CD4-positive, alpha-beta T cell (primary cell): Measurements from ENCODE around the gene HERC3. TPM values are rescaled to one million over a fixed set of nuclear protein-coding genes. Genes with fewer than 3 reads are reported as not detected.
A peak's percentile ranks its signal among the peaks of the same experiment; 100 is the strongest.

Experiments
- ATAC-seq: fragments of 200-7000 bp; cut with Tn5 transposase; one replicate; pipeline ENCODE4 v1.10.0; 2022; ENCODE audit warnings: mild to moderate bottlenecking; ENCODE audit not compliant: poor library complexity
- CTCF ChIA-PET: fragments of 350-600 bp; sonication (Branson Sonifier 250); formaldehyde crosslinking; loops from one replicate; lab custom pipeline; 2021; ENCODE audit warnings: antibody characterized with exemption, inconsistent platforms; lab: Charles Lee
- POLR2A ChIA-PET: fragments of 350-600 bp; sonication (Branson Sonifier 250); formaldehyde crosslinking; loops from one replicate; lab custom pipeline; 2021; ENCODE audit warnings: antibody characterized with exemption, inconsistent platforms; lab: Charles Lee
- DNase-seq, 14 experiments: peaks; one replicate each; pipeline ENCODE4 v3.0.0-alpha.2; 2013 to 2020; ENCODE audit warnings: mixed read lengths in 2 of 14
- H3K27ac ChIP-seq, 2 donors: one replicate each; pipeline versions ENCODE4 v1.5.1 to v1.7.0; 2013; ENCODE audit warnings: low read length in 2 of 2, low read depth in 1 of 2, mild to moderate bottlenecking in 1 of 2
- H3K27me3 ChIP-seq, 2 experiments: 1 replicate in 1 of 2; 2 replicates in 1 of 2; pipeline versions ENCODE4 v1.6.1 to v1.7.0; 2013; ENCODE audit warnings: low read length in 2 of 2, control low read depth in 1 of 2, mild to moderate bottlenecking in 1 of 2, moderate library complexity in 1 of 2; ENCODE audit not compliant: insufficient read depth in 2 of 2, control insufficient read depth in 1 of 2
- H3K36me3 ChIP-seq: one replicate; pipeline ENCODE4 v1.6.1; 2013; ENCODE audit warnings: low read length, control low read depth; ENCODE audit not compliant: insufficient read depth
- H3K4me1 ChIP-seq: one replicate; pipeline ENCODE4 v1.6.1; 2013; ENCODE audit warnings: low read length, control low read depth; ENCODE audit not compliant: insufficient read depth
- H3K4me3 ChIP-seq: one replicate; pipeline ENCODE4 v1.5.1; 2013; ENCODE audit warnings: mild to moderate bottlenecking, low read length, moderate library complexity
- H3K9me3 ChIP-seq, 2 experiments: 1 replicate in 1 of 2; 2 replicates in 1 of 2; pipeline versions ENCODE4 v1.6.1 to v1.7.0; 2013; ENCODE audit warnings: low read length in 2 of 2, mild to moderate bottlenecking in 2 of 2, control low read depth in 1 of 2, moderate library complexity in 1 of 2; ENCODE audit not compliant: control insufficient read depth in 1 of 2, insufficient read depth in 1 of 2
- H3K27ac Mint-ChIP-seq: one replicate; pipeline ENCODE4 v1.8.0; 2020; ENCODE audit warnings: mixed read lengths
- H3K27me3 Mint-ChIP-seq: one replicate; pipeline ENCODE4 v1.8.0; 2021; ENCODE audit warnings: mixed read lengths
- H3K36me3 Mint-ChIP-seq: one replicate; pipeline ENCODE4 v1.8.0; 2021; ENCODE audit warnings: low read depth, mixed read lengths
- H3K4me1 Mint-ChIP-seq: one replicate; pipeline ENCODE4 v1.8.0; 2021; ENCODE audit warnings: low read depth, mixed read lengths
- H3K4me3 Mint-ChIP-seq: one replicate; pipeline ENCODE4 v1.8.0; 2020; ENCODE audit warnings: mild to moderate bottlenecking, mixed read lengths
- H3K9me3 Mint-ChIP-seq: one replicate; pipeline ENCODE4 v1.8.0; 2020; ENCODE audit warnings: mixed read lengths
- intact Hi-C, 2 experiments: fragments of 100-400 bp; cut with DNase I in 1 of 2; cut with micrococcal nuclease in 1 of 2; formaldehyde crosslinking; loops; one replicate each; pipeline versions ENCODE4 v1.15.1 to v1.9.0; 2023 to 2025; cut with DNase I, micrococcal nuclease
- total RNA-seq, 174 experiments: library from RNA in 2 of 174; stranded (reverse) in 2 of 174; gene quantifications; one replicate each; pipeline ENCODE4 v1.2.3 and lab custom pipeline; 2021 to 2026
- TF ChIP-seq, protein P1 (sequence below): fragments of 200-600 bp; IDR thresholded peaks from one replicate; pipeline ENCODE4 v1.8.0; 2022; ENCODE audit warnings: antibody characterized with exemption, mild to moderate bottlenecking

The HERC3 gene
- total RNA-seq, 2 experiments from 2014 or later = 63.1 to 66.4 TPM

- no peaks in the 10 kb centered on the region for H3K27me3 Mint-ChIP-seq
- peaks cover 95% of the 10 kb centered on the region for H3K36me3 Mint-ChIP-seq
- intact Hi-C loops = no loop called here
- no peak overlapping the region for H3K4me3 Mint-ChIP-seq
- no peaks in the 10 kb centered on the region for H3K4me1 Mint-ChIP-seq
- POLR2A ChIA-PET = no interaction called here
- Histone ChIP-seq H3K9me3 (no peaks in the 10 kb centered on the region), H3K4me3 (no peak overlapping the region), H3K4me1 (no peaks in the 10 kb centered on the region), H3K27me3 (no peaks in the 10 kb centered on the region), H3K27ac (no peak overlapping the region), H3K36me3 (peaks cover 67% of the 10 kb centered on the region)
- TF ChIP-seq, protein P1, sequence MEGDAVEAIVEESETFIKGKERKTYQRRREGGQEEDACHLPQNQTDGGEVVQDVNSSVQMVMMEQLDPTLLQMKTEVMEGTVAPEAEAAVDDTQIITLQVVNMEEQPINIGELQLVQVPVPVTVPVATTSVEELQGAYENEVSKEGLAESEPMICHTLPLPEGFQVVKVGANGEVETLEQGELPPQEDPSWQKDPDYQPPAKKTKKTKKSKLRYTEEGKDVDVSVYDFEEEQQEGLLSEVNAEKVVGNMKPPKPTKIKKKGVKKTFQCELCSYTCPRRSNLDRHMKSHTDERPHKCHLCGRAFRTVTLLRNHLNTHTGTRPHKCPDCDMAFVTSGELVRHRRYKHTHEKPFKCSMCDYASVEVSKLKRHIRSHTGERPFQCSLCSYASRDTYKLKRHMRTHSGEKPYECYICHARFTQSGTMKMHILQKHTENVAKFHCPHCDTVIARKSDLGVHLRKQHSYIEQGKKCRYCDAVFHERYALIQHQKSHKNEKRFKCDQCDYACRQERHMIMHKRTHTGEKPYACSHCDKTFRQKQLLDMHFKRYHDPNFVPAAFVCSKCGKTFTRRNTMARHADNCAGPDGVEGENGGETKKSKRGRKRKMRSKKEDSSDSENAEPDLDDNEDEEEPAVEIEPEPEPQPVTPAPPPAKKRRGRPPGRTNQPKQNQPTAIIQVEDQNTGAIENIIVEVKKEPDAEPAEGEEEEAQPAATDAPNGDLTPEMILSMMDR = no peak
- CTCF ChIA-PET = no interaction called here
- H3K27ac Mint-ChIP-seq = no peak overlapping the region
- H3K9me3 Mint-ChIP-seq = no peaks in the 10 kb centered on the region
- ATAC-seq (no peak), DNase-seq (no peak)
These were observed 114.3 kb downstream of the HERC3 start for GRCh38 chr4:88706574-88706973.

- peaks cover 60% of the 10 kb centered on the region for H3K36me3 ChIP-seq
- H3K36me3 Mint-ChIP-seq = peaks cover 98% of the 10 kb centered on the region
These were observed 117.7 kb downstream of the HERC3 start for GRCh38 chr4:88709989-88710388.

GRCh38 chr4:88713782-88714181 lies 121.5 kb downstream of the HERC3 start:
- TF ChIP-seq, protein P1 = no peak
- H3K27ac ChIP-seq = no peak overlapping the region
- H3K9me3 ChIP-seq = peaks cover 5 to 24% of the 10 kb centered on the region in 2 experiments
- no peak overlapping the region for H3K4me3 Mint-ChIP-seq
- no peaks in the 10 kb centered on the region for H3K27me3 Mint-ChIP-seq
- H3K36me3 Mint-ChIP-seq = peaks cover 100% of the 10 kb centered on the region
- ATAC-seq (no peak), DNase-seq (no peak)
- ChIA-PET CTCF (interaction anchor here (1.8 kb wide), 1 partner anchor 174 kb away, joined by 4 read pairs; no protein-coding TSS in a partner anchor), POLR2A (no interaction called here)
- H3K27me3 ChIP-seq = no peaks in the 10 kb centered on the region
- H3K4me3 ChIP-seq = no peak overlapping the region
- peaks cover 57% of the 10 kb centered on the region for H3K36me3 ChIP-seq
- H3K27ac Mint-ChIP-seq = peak overlapping the region; percentile 50
- peaks cover 16% of the 10 kb centered on the region for H3K9me3 Mint-ChIP-seq
- peaks cover 12% of the 10 kb centered on the region for H3K4me1 Mint-ChIP-seq
- intact Hi-C loops = no loop called here
- no peaks in the 10 kb centered on the region for H3K4me1 ChIP-seq

More at GRCh38 chr4:88709989-88710388, 117.7 kb downstream of the HERC3 start:
- Mint-ChIP-seq H3K4me3 (no peak overlapping the region), H3K4me1 (peaks cover 12% of the 10 kb centered on the region), H3K27me3 (no peaks in the 10 kb centered on the region), H3K9me3 (peaks cover 7% of the 10 kb centered on the region), H3K27ac (peak overlapping the region; percentile 50)
- ChIA-PET CTCF (no interaction called here), POLR2A (no interaction called here)
- intact Hi-C loops = no loop called here
- no peak for DNase-seq
- no peak overlapping the region for H3K27ac ChIP-seq
- TF ChIP-seq, protein P1 = no peak
- H3K4me3 ChIP-seq = no peak overlapping the region
- no peaks in the 10 kb centered on the region for H3K27me3 ChIP-seq
- H3K4me1 ChIP-seq = no peaks in the 10 kb centered on the region
- ATAC-seq = no peak
- no peaks in the 10 kb centered on the region for H3K9me3 ChIP-seq
